Activated T-cell treated with anti-CD3 and anti-CD28 coated beads for 1 hour (primary cell): ENCODE data around the gene CDKN2AIP.
A peak's percentile ranks its signal among the peaks of the same experiment; 100 is the strongest.

Source experiments
- DNase-seq: peaks from one replicate; pipeline ENCODE4 v3.0.0-alpha.2; 2020; ENCODE audit warnings: low read depth

Gene CDKN2AIP

GRCh38 chr4:183444214-183445096, at the start of gene CDKN2AIP:
TSS of gene CDKN2AIP (plus strand) at chr4:183444636. CDS start at chr4:183444798, 162 bp downstream.
- peak; percentile 90 for DNase-seq

- no peak for DNase-seq
These were observed 49.0 kb upstream of the CDKN2AIP start for GRCh38 chr4:183395395-183395794.

GRCh38 chr4:183396227-183396637, 48.2 kb upstream of the CDKN2AIP start:
- DNase-seq = no peak

- DNase-seq = no peak
These were observed 46.6 kb upstream of the CDKN2AIP start for GRCh38 chr4:183397741-183398297.

GRCh38 chr4:183398298-183399125, 45.9 kb upstream of the CDKN2AIP start:
- peak; percentile 51 for DNase-seq

- DNase-seq = no peak
These were observed 45.3 kb upstream of the CDKN2AIP start for GRCh38 chr4:183399126-183399522.

GRCh38 chr4:183399616-183400015, 44.8 kb upstream of the CDKN2AIP start:
- no peak for DNase-seq

- no peak for DNase-seq
These were observed 44.4 kb upstream of the CDKN2AIP start for GRCh38 chr4:183400035-183400434.

- DNase-seq = no peak
These were observed 43.0 kb upstream of the CDKN2AIP start for GRCh38 chr4:183401473-183401872.

GRCh38 chr4:183402771-183403170, 41.7 kb upstream of the CDKN2AIP start:
- DNase-seq = no peak

GRCh38 chr4:183403486-183403885, 41.0 kb upstream of the CDKN2AIP start:
- DNase-seq = no peak

GRCh38 chr4:183403961-183404360, 40.5 kb upstream of the CDKN2AIP start:
- no peak for DNase-seq

- DNase-seq = no peak
These were observed 39.1 kb upstream of the CDKN2AIP start for GRCh38 chr4:183405303-183405702.

GRCh38 chr4:183407128-183407585, 37.3 kb upstream of the CDKN2AIP start:
- peak; percentile 89 for DNase-seq

GRCh38 chr4:183407635-183408464, 36.6 kb upstream of the CDKN2AIP start:
- DNase-seq = no peak

- DNase-seq = no peak
These were observed 35.6 kb upstream of the CDKN2AIP start for GRCh38 chr4:183408796-183409195.

- DNase-seq = no peak
These were observed 35.0 kb upstream of the CDKN2AIP start for GRCh38 chr4:183409483-183409882.

- DNase-seq = no peak
These were observed 34.5 kb upstream of the CDKN2AIP start for GRCh38 chr4:183409934-183410333.

- DNase-seq = no peak
These were observed 33.1 kb upstream of the CDKN2AIP start for GRCh38 chr4:183411291-183411861.

- no peak for DNase-seq
These were observed 31.6 kb upstream of the CDKN2AIP start for GRCh38 chr4:183412821-183413220.
